Colonic mucosa (tissue), 4 donors: ENCODE measurements around the gene ID1. TPM values are rescaled to one million over a fixed set of nuclear protein-coding genes. Genes with fewer than 3 reads are reported as not detected.

Source experiments
- DNase-seq: peaks from one replicate; pipeline ENCODE4 v3.0.0-alpha.2; 2020
- H3K27ac ChIP-seq: fragments of 200-600 bp; one replicate; pipeline ENCODE4 v1.8.0; 2021
- H3K27me3 ChIP-seq: fragments of 200-600 bp; one replicate; pipeline ENCODE4 v1.8.0; 2021
- H3K36me3 ChIP-seq: fragments of 200-600 bp; one replicate; pipeline ENCODE4 v1.8.0; 2021
- H3K4me1 ChIP-seq: fragments of 200-600 bp; one replicate; pipeline ENCODE4 v1.8.0; 2021; ENCODE audit warnings: mild to moderate bottlenecking
- H3K4me3 ChIP-seq: fragments of 200-600 bp; one replicate; pipeline ENCODE4 v1.8.0; 2021
- H3K9ac ChIP-seq, 2 donors: one replicate each; pipeline ENCODE4 v1.7.0; 2013; ENCODE audit warnings: control low read depth in 2 of 2, low read depth in 2 of 2, low read length in 2 of 2
- H3K9me3 ChIP-seq: fragments of 200-600 bp; one replicate; pipeline ENCODE4 v1.8.0; 2021
- CTCF ChIP-seq: fragments of 200-600 bp; IDR thresholded peaks from one replicate; pipeline ENCODE4 v1.8.0; 2022; ENCODE audit warnings: antibody characterized with exemption, mild to moderate bottlenecking
- intact Hi-C: fragments of 100-400 bp; cut with DNase I; formaldehyde crosslinking; loops from one replicate; pipeline ENCODE4 v1.14.1; 2022
- microRNA-seq: library from miRNA; unstranded; fragments of <30 nt; microRNA quantifications from one replicate; pipeline ENCODE4, GENCODE V29; 2019
- total RNA-seq, 2 donors: library from RNA; stranded (reverse); fragmentation: NEBNext Ultra II Directional in 1 of 2; extraction: Animal tissue kit (Norgen Biotek cat#: 25700) in 1 of 2; gene quantifications; one replicate each; pipeline ENCODE4 v1.2.1, GENCODE V29; 2021
- donor health status: healthy.
- donor health status: DM: no; HTN: no; CAD: no.
- donor health status: DM: no; HTN: no; CAD: no.

The ID1 gene
- total RNA-seq, 2 donors from 2014 or later: 134 to 179 TPM

GRCh38 chr20:31652917-31653396 is 47.9 kb downstream of the ID1 start:
- DNase-seq: no peak
- Histone ChIP-seq H3K27me3 (no peaks in the 10 kb centered on the region), H3K4me1 (no peaks in the 10 kb centered on the region), H3K9ac (no peak overlapping the region), H3K9me3 (no peaks in the 10 kb centered on the region), H3K36me3 (no peaks in the 10 kb centered on the region), H3K4me3 (no peak overlapping the region), H3K27ac (no peak overlapping the region)
- intact Hi-C loops: no loop called here
- TF ChIP-seq CTCF: no peak

- H3K36me3 ChIP-seq: no peaks in the 10 kb centered on the region
- no peak for DNase-seq
- H3K4me3 ChIP-seq: no peak overlapping the region
- no peaks in the 10 kb centered on the region for H3K4me1 ChIP-seq
- no peak for TF ChIP-seq CTCF
- no peaks in the 10 kb centered on the region for H3K9me3 ChIP-seq
- H3K27me3 ChIP-seq: no peaks in the 10 kb centered on the region
- H3K27ac ChIP-seq: no peak overlapping the region
- intact Hi-C loops: no loop called here
- H3K9ac ChIP-seq: no peak overlapping the region
These were observed 48.5 kb downstream of the ID1 start for GRCh38 chr20:31653561-31653960.

- no peak for DNase-seq
- Histone ChIP-seq H3K9me3 (no peaks in the 10 kb centered on the region), H3K36me3 (no peaks in the 10 kb centered on the region), H3K4me3 (no peak overlapping the region), H3K27ac (no peak overlapping the region), H3K4me1 (no peaks in the 10 kb centered on the region), H3K27me3 (no peaks in the 10 kb centered on the region), H3K9ac (no peak overlapping the region)
- no peak for TF ChIP-seq CTCF
- intact Hi-C loops: no loop called here
These were observed 49.4 kb downstream of the ID1 start for GRCh38 chr20:31654534-31654933.

Small RNA genes within 50 kb of the gene (microRNA-seq; reads per million reads assigned to microRNA genes)
- gene MIR3193: not detected

Other genes starting within 250 kb of the ID1 start
- gene DEFB118, start 236.7 kb upstream of the ID1 start, total RNA-seq: not detected
- not detected for gene DEFB119, start 214.7 kb upstream of the ID1 start, total RNA-seq
- not detected for gene DEFB121, start 199.1 kb upstream of the ID1 start, total RNA-seq
- gene DEFB123, start 164.7 kb upstream of the ID1 start, total RNA-seq: not detected
- gene DEFB124, start 130.2 kb upstream of the ID1 start, total RNA-seq: not detected
- under 1 TPM; 0.32 to 0.44 TPM for gene REM1, start 130.0 kb upstream of the ID1 start, total RNA-seq
- 100 to 1,000 TPM; 107 to 179 TPM for gene HM13, start 90.8 kb upstream of the ID1 start, total RNA-seq
- under 1 TPM in 1 of 2 donors, not detected in 1; 0.52 TPM for gene COX4I2, start 32.6 kb downstream of the ID1 start, total RNA-seq
- gene BCL2L1, start 117.6 kb downstream of the ID1 start, total RNA-seq: 10 to 100 TPM; 55.9 to 59.4 TPM
- gene TPX2, start 134.0 kb downstream of the ID1 start, total RNA-seq: 10 to 100 TPM; 21.8 to 74.5 TPM
- gene MYLK2, start 214.1 kb downstream of the ID1 start, total RNA-seq: under 1 TPM; 0.11 to 0.20 TPM
- gene FOXS1, start 240.3 kb downstream of the ID1 start, total RNA-seq: under 1 TPM; 0.20 to 0.48 TPM